Nephron (organoid): ENCODE data around the gene RBFOX1.

Experiments
- H3K27ac Mint-ChIP-seq, 3 experiments: 2 replicates each; pipeline ENCODE4 v1.8.0; 2020; ENCODE audit warnings: mixed read lengths in 3 of 3, mild to moderate bottlenecking in 2 of 3, moderate library complexity in 1 of 3
- H3K27me3 Mint-ChIP-seq: 2 replicates; pipeline ENCODE4 v1.8.0; 2021; ENCODE audit warnings: low read depth, mild to moderate bottlenecking, moderate library complexity, mixed read lengths
- H3K36me3 Mint-ChIP-seq: 2 replicates; pipeline ENCODE4 v1.8.0; 2020; ENCODE audit warnings: low read depth, mixed read lengths
- H3K4me1 Mint-ChIP-seq: 2 replicates; pipeline ENCODE4 v1.8.0; 2020; ENCODE audit warnings: mixed read lengths
- H3K4me3 Mint-ChIP-seq, 3 experiments: 2 replicates each; pipeline ENCODE4 v1.8.0; 2020; ENCODE audit warnings: mild to moderate bottlenecking in 3 of 3, mixed read lengths in 3 of 3, moderate library complexity in 2 of 3
- H3K9me3 Mint-ChIP-seq: 2 replicates; pipeline ENCODE4 v1.8.0; 2020; ENCODE audit warnings: mixed read lengths
- TF ChIP-seq, protein P1 (sequence below), 3 experiments: fragments of 200-600 bp; sonication (generic); IDR thresholded peaks; one replicate each; pipeline ENCODE4 v1.5.0; 2021; ENCODE audit warnings: antibody characterized with exemption in 3 of 3; ENCODE audit not compliant: unreplicated experiment in 3 of 3

Gene RBFOX1

DNA sequence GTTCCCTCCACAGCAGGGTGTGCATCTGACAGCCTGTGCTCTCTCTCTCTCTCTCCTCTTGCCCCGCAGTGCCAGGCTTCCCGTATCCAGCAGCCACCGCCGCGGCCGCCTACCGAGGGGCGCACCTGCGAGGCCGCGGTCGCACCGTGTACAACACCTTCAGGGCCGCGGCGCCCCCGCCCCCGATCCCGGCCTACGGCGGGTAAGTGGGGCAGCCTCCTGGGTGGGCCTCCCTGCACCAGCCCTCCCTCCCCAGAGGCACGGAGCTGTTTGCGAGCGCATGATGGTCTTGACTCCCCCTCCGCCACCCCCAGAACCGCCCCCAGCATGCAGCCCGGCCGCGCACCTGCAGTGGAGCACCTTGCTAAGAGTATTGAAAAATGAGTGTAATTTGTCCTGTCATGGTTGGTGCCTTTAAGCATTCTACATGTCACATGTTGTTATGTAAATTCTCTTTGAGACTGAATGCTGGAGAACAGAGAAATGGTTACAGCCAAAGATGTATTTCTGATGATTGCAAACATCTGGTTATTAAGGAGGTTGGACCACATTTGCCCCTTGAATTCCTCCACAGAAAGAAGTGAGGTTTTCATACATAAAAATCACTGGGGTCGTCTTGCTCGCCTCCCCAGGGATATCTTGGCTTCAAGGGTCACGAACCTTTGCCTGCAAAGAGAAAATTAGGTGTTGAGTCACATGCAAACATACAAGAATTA is 321.3 kb downstream of the RBFOX1 start:
- Mint-ChIP-seq H3K27me3 (peaks cover 6% of the 10 kb centered on the region), H3K27ac (no peak overlapping the region)

DNA sequence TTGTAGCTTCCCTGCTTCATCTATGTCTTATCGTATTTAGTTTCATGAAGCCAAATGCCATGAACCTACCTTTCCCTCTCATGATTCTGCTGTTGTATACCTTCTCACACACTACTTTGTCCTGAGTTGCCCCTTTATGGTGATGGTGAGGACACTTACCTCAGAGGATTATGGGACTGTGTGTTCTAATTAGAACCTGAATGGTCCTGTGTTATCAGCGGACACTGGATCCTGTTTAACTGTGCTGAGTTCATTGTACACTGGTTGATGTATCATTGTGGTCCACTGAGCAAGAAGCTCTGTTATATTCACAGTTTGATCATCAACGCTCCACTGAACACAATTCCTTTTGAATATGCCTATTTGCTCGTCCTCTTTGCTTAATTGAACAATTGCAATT is 343.0 kb downstream of the RBFOX1 start:
- H3K4me1 Mint-ChIP-seq: no peaks in the 10 kb centered on the region
- no peak overlapping the region for H3K27ac Mint-ChIP-seq
- H3K4me3 Mint-ChIP-seq: no peak overlapping the region
- H3K36me3 Mint-ChIP-seq: no peaks in the 10 kb centered on the region
- H3K9me3 Mint-ChIP-seq: no peaks in the 10 kb centered on the region
- TF ChIP-seq, protein P1, sequence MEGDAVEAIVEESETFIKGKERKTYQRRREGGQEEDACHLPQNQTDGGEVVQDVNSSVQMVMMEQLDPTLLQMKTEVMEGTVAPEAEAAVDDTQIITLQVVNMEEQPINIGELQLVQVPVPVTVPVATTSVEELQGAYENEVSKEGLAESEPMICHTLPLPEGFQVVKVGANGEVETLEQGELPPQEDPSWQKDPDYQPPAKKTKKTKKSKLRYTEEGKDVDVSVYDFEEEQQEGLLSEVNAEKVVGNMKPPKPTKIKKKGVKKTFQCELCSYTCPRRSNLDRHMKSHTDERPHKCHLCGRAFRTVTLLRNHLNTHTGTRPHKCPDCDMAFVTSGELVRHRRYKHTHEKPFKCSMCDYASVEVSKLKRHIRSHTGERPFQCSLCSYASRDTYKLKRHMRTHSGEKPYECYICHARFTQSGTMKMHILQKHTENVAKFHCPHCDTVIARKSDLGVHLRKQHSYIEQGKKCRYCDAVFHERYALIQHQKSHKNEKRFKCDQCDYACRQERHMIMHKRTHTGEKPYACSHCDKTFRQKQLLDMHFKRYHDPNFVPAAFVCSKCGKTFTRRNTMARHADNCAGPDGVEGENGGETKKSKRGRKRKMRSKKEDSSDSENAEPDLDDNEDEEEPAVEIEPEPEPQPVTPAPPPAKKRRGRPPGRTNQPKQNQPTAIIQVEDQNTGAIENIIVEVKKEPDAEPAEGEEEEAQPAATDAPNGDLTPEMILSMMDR (IDR thresholded peaks at IDR 0.05; ENCODE audit: unreplicated experiment in 3 of 3): no peak
- peaks cover 4% of the 10 kb centered on the region for H3K27me3 Mint-ChIP-seq

More for the DNA sequence above, 321.3 kb downstream of the RBFOX1 start:
- Mint-ChIP-seq H3K9me3 (no peaks in the 10 kb centered on the region), H3K36me3 (no peaks in the 10 kb centered on the region), H3K4me3 (no peak overlapping the region), H3K4me1 (peaks cover 11% of the 10 kb centered on the region)
- TF ChIP-seq, protein P1 (IDR thresholded peaks at IDR 0.05; ENCODE audit: unreplicated experiment in 3 of 3): no peak

DNA sequence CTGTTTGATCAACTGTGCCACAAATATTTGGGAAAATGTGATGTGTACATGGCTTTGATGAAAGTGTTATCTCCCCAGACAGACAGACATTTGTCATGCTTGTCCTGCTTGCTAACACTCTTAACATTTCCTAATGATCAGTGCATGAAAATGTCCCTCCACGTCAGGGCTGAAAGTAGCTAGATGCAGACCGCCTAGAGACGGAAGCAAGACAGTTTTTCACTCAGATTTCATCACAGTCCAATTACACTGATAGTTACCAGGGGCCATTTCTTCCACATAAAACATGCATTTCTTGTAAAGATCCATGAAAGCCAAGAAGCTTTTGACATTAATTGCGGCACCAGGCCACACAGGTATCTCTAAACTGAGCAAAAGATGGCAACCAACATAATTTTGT is 347.7 kb downstream of the RBFOX1 start:
- Mint-ChIP-seq H3K36me3 (no peaks in the 10 kb centered on the region), H3K4me3 (no peak overlapping the region), H3K4me1 (no peaks in the 10 kb centered on the region), H3K27me3 (peaks cover 4% of the 10 kb centered on the region), H3K27ac (no peak overlapping the region), H3K9me3 (no peaks in the 10 kb centered on the region)
- TF ChIP-seq, protein P1 (IDR thresholded peaks at IDR 0.05; ENCODE audit: unreplicated experiment in 3 of 3): no peak

DNA sequence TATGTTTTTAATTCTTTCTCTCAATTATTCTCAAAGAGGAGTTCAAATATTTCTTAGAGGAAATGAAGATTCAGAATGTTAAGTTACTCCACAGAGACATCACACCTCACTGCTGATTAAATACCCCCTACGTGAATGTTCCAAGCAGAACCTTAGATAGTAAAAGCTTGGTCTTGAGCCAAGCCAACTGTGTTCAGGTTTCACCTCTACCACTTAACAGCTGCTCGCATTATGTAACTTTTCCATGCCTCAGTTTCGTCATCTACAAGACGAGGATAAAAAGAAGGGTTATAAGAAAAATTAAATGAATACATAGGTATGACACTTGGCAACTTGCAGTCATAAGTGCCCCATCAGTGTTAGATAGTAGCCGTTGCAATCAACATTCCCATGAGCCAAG is 356.2 kb downstream of the RBFOX1 start:
- Mint-ChIP-seq H3K27me3 (peaks cover 3% of the 10 kb centered on the region), H3K4me3 (no peak overlapping the region), H3K27ac (no peak overlapping the region), H3K4me1 (no peaks in the 10 kb centered on the region), H3K36me3 (no peaks in the 10 kb centered on the region), H3K9me3 (no peaks in the 10 kb centered on the region)
- TF ChIP-seq, protein P1 (IDR thresholded peaks at IDR 0.05; ENCODE audit: unreplicated experiment in 3 of 3): no peak

DNA sequence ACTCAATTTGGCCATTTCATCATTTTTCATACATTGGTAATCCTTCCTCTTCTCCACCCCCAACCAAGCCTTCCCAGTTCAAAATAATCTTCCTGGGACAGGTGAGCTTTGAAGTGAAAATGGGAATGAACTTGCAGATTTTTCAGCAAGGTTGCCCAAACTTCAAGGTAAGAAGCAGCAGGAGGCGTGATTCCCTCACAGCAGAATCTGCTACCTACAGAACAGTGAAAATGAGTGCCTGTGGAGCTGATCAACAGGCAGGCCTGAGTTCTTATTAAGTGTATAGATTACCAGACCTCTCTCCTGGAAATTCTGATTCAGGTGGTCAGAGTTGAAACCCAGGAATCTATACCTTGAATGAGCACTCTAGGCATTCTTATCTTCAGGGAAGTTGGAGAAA is 356.6 kb downstream of the RBFOX1 start:
- TF ChIP-seq, protein P1 (IDR thresholded peaks at IDR 0.05; ENCODE audit: unreplicated experiment in 3 of 3): no peak
- Mint-ChIP-seq H3K4me3 (no peak overlapping the region), H3K9me3 (no peaks in the 10 kb centered on the region), H3K27ac (no peak overlapping the region), H3K36me3 (no peaks in the 10 kb centered on the region), H3K27me3 (peaks cover 3% of the 10 kb centered on the region), H3K4me1 (no peaks in the 10 kb centered on the region)

GRCh38 chr16:7691533-7691932 is 358.9 kb downstream of the RBFOX1 start:
- Mint-ChIP-seq H3K27me3 (peaks cover 3% of the 10 kb centered on the region), H3K27ac (no peak overlapping the region), H3K4me3 (no peak overlapping the region), H3K4me1 (peaks cover 6% of the 10 kb centered on the region), H3K36me3 (no peaks in the 10 kb centered on the region), H3K9me3 (no peaks in the 10 kb centered on the region)
- TF ChIP-seq, protein P1 (IDR thresholded peaks at IDR 0.05; ENCODE audit: unreplicated experiment in 3 of 3): no peak
